Measurements from ENCODE around the gene RAB11FIP3. TPM values are rescaled to one million over a fixed set of nuclear protein-coding genes. Genes with fewer than 3 reads are reported as not detected.

Gene RAB11FIP3
- total and polyA plus RNA-seq, 9 of the 15 experiments (the other 6 are each of a cell fraction or from before 2014, with no cell fraction given), result 0.46 to 13.1 (median 4.3) TPM

GRCh38 chr16:456891-457483, 31.5 kb downstream of the RAB11FIP3 start (continued):
- TF ChIP-seq TFAM (CRISPR knock-in tag; conservative IDR thresholded peaks at IDR 0.05) (no peak), ARID3A (IDR thresholded peaks at IDR 0.05; ENCODE audit: borderline replicate concordance, low read depth, low read length) (0 out of 2 replicates have a peak, but pooled peaks have one; percentile 31), EWSR1 (IDR thresholded peaks at IDR 0.05; ENCODE audit: borderline replicate concordance, low read depth, partially characterized antibody) (no peak), CCAR2 (IDR thresholded peaks at IDR 0.05; ENCODE audit: low read depth, low read length) (no peak), ESRRA (IDR thresholded peaks at IDR 0.05; ENCODE audit: borderline replicate concordance, low read depth) (no peak; the same call in 1 of the 2 replicates), KLF10 (CRISPR knock-in tag; IDR thresholded peaks at IDR 0.05) (no peak), EP300 (IDR thresholded peaks at IDR 0.05; ENCODE audit: low read length) (peak; percentile 54; the same call in 1 of the 2 replicates), ID3 (CRISPR knock-in tag; IDR thresholded peaks at IDR 0.05) (no peak), ID3 (tag; IDR thresholded peaks at IDR 0.05) (no peak), ZBTB26 (CRISPR knock-in tag; IDR thresholded peaks at IDR 0.05) (no peak), RB1 (IDR thresholded peaks at IDR 0.05; ENCODE audit: low read depth) (no peak), MECOM (CRISPR knock-in tag; IDR thresholded peaks at IDR 0.05) (no peak), ZNF280A (IDR thresholded peaks at IDR 0.05; ENCODE audit: low read depth, partially characterized antibody) (no peak), ETS1 (conservative IDR thresholded peaks at IDR 0.05; ENCODE audit: control insufficient read depth, low read depth, low read length) (no peak), THRAP3 (IDR thresholded peaks at IDR 0.05; ENCODE audit: borderline replicate concordance) (no peak), PML (IDR thresholded peaks at IDR 0.05; ENCODE audit: low read length) (peak; percentile 23; the same call in 1 of the 2 replicates), ARID1B (IDR thresholded peaks at IDR 0.05) (peak; percentile 81), HCFC1 (IDR thresholded peaks at IDR 0.05; ENCODE audit: low read depth, low read length) (no peak), ZNF146 (CRISPR knock-in tag; IDR thresholded peaks at IDR 0.05; ENCODE audit: unreplicated experiment) (no peak), CBFA2T2 (conservative IDR thresholded peaks at IDR 0.05) (peak; percentile 53), TEAD2 (tag; IDR thresholded peaks at IDR 0.05) (no peak), TAF15 (IDR thresholded peaks at IDR 0.05; ENCODE audit: low read depth, low read length) (no peak), SIN3B (IDR thresholded peaks at IDR 0.05; ENCODE audit: low read depth) (no peak), NR2F6 (CRISPR knock-in tag; IDR thresholded peaks at IDR 0.05) (no peak), ZFX (CRISPR knock-in tag; IDR thresholded peaks at IDR 0.05) (no peak)

All from K562 (cell line).